Progenitor cell of endocrine pancreas (in vitro differentiated cells): Measurements from ENCODE around the gene AFDN. TPM values are rescaled to one million over a fixed set of nuclear protein-coding genes. Genes with fewer than 3 reads are reported as not detected.

Source experiments
- DNase-seq: peaks from one replicate; pipeline ENCODE4 v3.0.0; 2021; ENCODE audit warnings: low spot score; ENCODE audit not compliant: unreplicated experiment
- H3K27ac Mint-ChIP-seq: 2 replicates; pipeline ENCODE4 v1.8.0; 2021; ENCODE audit warnings: mild to moderate bottlenecking, moderate library complexity, mixed read lengths
- H3K27me3 Mint-ChIP-seq: 2 replicates; pipeline ENCODE4 v1.8.0; 2021; ENCODE audit warnings: mixed read lengths
- H3K36me3 Mint-ChIP-seq: 2 replicates; pipeline ENCODE4 v1.8.0; 2022; ENCODE audit warnings: mixed read lengths; ENCODE audit not compliant: insufficient read depth
- H3K4me1 Mint-ChIP-seq: 2 replicates; pipeline ENCODE4 v1.8.0; 2021; ENCODE audit warnings: low read depth, mixed read lengths
- H3K4me3 Mint-ChIP-seq: 2 replicates; pipeline ENCODE4 v1.8.0; 2021; ENCODE audit warnings: low read depth, mild to moderate bottlenecking, moderate library complexity, mixed read lengths
- H3K9me3 Mint-ChIP-seq: 2 replicates; pipeline ENCODE4 v1.8.0; 2021; ENCODE audit warnings: low read depth, mixed read lengths
- total RNA-seq: library from RNA; stranded (reverse); gene quantifications from 2 replicates; pipeline ENCODE4 v1.2.1, GENCODE V29; 2021
- TF ChIP-seq, protein P1 (sequence below): fragments of 200-600 bp; sonication (generic); IDR thresholded peaks from one replicate; pipeline ENCODE4 v1.5.0; 2021; ENCODE audit warnings: antibody characterized with exemption, mild to moderate bottlenecking; ENCODE audit not compliant: unreplicated experiment

Gene AFDN
- total RNA-seq, 1 donor from 2014 or later: 423 TPM

DNA sequence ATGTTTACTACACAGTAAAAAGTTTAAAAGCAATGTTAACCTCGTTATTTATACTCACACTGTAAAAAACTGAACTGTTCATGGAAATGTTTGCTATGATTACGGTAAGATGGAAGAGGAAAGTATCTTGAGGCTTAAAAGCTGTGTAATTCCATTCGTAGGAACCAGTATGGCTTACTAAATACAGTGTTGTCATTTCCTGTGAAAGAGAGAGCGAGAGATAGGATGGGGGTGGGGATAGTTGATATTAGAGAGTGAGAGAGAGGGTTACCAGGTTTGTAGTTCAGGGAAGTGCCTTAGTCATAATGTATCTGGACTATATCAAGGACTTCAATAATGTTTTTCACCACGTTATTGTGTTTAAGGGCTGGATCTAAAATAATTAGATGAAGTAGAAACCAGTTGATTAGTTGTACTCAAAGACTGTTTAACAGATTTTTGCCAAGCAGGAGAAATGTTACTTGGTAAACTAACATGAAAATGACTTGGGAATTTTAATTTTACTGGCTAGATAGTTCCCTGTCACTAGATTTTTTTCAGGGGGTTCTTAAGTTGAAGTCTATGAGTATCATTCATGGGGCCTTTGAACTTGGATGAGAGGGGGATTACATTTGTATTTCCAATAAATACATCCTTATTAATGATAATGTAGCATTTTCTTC, 30.4 kb downstream of the AFDN start:
- H3K4me3 Mint-ChIP-seq: no peak overlapping the region
- peaks cover 9% of the 10 kb centered on the region for H3K36me3 Mint-ChIP-seq
- H3K4me1 Mint-ChIP-seq: peaks cover 64% of the 10 kb centered on the region
- no peaks in the 10 kb centered on the region for H3K27me3 Mint-ChIP-seq
- H3K9me3 Mint-ChIP-seq: no peaks in the 10 kb centered on the region
- no peak for DNase-seq
- TF ChIP-seq, protein P1, sequence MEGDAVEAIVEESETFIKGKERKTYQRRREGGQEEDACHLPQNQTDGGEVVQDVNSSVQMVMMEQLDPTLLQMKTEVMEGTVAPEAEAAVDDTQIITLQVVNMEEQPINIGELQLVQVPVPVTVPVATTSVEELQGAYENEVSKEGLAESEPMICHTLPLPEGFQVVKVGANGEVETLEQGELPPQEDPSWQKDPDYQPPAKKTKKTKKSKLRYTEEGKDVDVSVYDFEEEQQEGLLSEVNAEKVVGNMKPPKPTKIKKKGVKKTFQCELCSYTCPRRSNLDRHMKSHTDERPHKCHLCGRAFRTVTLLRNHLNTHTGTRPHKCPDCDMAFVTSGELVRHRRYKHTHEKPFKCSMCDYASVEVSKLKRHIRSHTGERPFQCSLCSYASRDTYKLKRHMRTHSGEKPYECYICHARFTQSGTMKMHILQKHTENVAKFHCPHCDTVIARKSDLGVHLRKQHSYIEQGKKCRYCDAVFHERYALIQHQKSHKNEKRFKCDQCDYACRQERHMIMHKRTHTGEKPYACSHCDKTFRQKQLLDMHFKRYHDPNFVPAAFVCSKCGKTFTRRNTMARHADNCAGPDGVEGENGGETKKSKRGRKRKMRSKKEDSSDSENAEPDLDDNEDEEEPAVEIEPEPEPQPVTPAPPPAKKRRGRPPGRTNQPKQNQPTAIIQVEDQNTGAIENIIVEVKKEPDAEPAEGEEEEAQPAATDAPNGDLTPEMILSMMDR: no peak
- peak overlapping the region; percentile 67 for H3K27ac Mint-ChIP-seq

GRCh38 chr6:167858086-167858591, 31.4 kb downstream of the AFDN start:
- no peaks in the 10 kb centered on the region for H3K27me3 Mint-ChIP-seq
- no peak for DNase-seq
- no peaks in the 10 kb centered on the region for H3K9me3 Mint-ChIP-seq
- H3K27ac Mint-ChIP-seq: peak overlapping the region; percentile 93
- peaks cover 6% of the 10 kb centered on the region for H3K36me3 Mint-ChIP-seq
- H3K4me1 Mint-ChIP-seq: peaks cover 56% of the 10 kb centered on the region
- H3K4me3 Mint-ChIP-seq: peak overlapping the region; percentile 5
- TF ChIP-seq, protein P1: no peak

DNA sequence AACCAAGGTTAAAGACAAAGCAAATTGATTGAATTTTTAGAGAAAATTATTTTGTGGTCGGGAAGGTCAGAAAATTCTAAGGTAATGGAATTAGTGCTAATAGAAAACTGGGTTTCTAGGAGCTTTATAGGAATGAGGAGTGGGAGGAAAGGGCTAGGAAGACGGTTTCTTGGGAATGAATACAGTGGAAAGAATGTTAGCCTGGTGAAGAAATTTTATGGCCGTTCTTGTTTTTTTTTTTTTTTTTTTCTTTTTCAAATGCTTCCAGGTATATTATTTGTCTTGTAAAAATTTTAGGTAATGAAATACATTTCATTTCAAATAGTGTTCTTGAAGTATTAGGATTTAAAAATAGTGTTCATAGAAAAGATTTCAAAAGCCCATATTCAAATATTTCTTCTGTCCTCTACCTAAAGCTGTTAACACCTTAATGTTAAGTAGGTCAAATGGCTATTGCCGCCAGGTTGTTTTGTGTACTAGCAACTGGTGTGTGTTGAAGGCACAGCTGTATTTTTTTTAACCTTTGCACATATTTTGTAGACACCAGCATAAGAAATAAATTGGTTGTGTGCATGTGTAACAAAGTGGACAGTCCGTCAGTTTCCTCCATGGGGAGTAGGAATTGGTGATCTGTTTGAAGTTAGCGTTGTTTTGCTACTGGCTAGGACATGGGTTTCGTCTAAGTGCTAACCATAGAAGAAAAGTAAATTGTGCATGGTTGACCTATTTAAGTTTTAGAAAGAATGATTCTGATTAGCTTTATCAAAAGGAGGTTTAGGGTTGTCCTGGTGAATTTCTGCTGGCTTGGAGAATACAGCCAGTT, 32.3 kb downstream of the AFDN start:
- H3K4me3 Mint-ChIP-seq: peak overlapping the region; percentile 25
- no peak for DNase-seq
- H3K4me1 Mint-ChIP-seq: peaks cover 58% of the 10 kb centered on the region
- TF ChIP-seq, protein P1: no peak
- peaks cover 10% of the 10 kb centered on the region for H3K36me3 Mint-ChIP-seq
- no peaks in the 10 kb centered on the region for H3K9me3 Mint-ChIP-seq
- H3K27ac Mint-ChIP-seq: peak overlapping the region; percentile 93
- no peaks in the 10 kb centered on the region for H3K27me3 Mint-ChIP-seq

GRCh38 chr6:167860550-167861226, 34.0 kb downstream of the AFDN start:
- peaks cover 16% of the 10 kb centered on the region for H3K36me3 Mint-ChIP-seq
- peak overlapping the region; percentile 84 for H3K27ac Mint-ChIP-seq
- no peaks in the 10 kb centered on the region for H3K27me3 Mint-ChIP-seq
- H3K9me3 Mint-ChIP-seq: no peaks in the 10 kb centered on the region
- DNase-seq: no peak
- no peak overlapping the region for H3K4me3 Mint-ChIP-seq
- H3K4me1 Mint-ChIP-seq: peaks cover 52% of the 10 kb centered on the region
- TF ChIP-seq, protein P1: no peak

- no peak for DNase-seq
- TF ChIP-seq, protein P1: no peak
- Mint-ChIP-seq H3K4me3 (no peak overlapping the region), H3K27me3 (no peaks in the 10 kb centered on the region), H3K4me1 (peaks cover 52% of the 10 kb centered on the region), H3K9me3 (no peaks in the 10 kb centered on the region), H3K36me3 (peaks cover 20% of the 10 kb centered on the region), H3K27ac (peak overlapping the region; percentile 73)
Measured at GRCh38 chr6:167861424-167861823, 34.7 kb downstream of the AFDN start.
